PFSK-1 (cell line): ENCODE measurements around the gene GLE1.

ENCODE experiments used
- POLR2AphosphoS5 ChIP-seq: IDR thresholded peaks from 2 replicates; pipeline ENCODE4 v1.6.1; 2012; ENCODE audit warnings: low read depth, mild to moderate bottlenecking, control low read depth, low read length, moderate library complexity
- SIN3A ChIP-seq: IDR thresholded peaks from 2 replicates; pipeline ENCODE4 v1.6.1; 2012; ENCODE audit warnings: mild to moderate bottlenecking, low read length, moderate library complexity, borderline replicate concordance; ENCODE audit not compliant: insufficient read depth

DNA sequence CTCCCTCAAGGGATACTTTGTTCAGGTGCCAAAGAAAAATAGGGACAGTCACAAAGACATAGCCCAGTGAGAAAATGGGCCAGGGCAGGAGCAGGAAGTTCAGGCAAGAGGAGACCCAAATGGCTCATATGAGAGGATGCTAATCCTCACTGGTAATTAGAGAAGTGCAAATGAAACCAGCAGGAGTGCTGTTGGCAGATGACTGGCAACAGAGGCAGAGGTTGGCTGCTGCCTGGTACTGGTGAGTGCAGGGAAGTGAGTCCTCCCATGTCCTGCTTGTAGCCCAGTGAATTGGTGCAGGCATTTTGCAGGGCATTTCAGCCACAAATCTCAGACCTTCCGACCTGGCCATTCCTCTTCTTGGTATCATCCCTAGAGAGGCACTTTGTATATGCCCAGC, 25.3 kb upstream of the GLE1 start:
- TF ChIP-seq POLR2AphosphoS5 (no peak), SIN3A (no peak)
